ENCODE measurements around the gene NOP56.

- TF ChIP-seq CTCF (IDR thresholded peaks at IDR 0.05 in 2 of 3, conservative IDR thresholded peaks at IDR 0.05 in 1 of 3; ENCODE audit: borderline replicate concordance in 1 of 3, insufficient read depth in 1 of 3, low read depth in 2 of 3, low read length in 2 of 3) = peak; percentile 47 to 82 (median 75)
- no peak for TF ChIP-seq YY1 (IDR thresholded peaks at IDR 0.05; ENCODE audit: extremely low read depth, insufficient replicate concordance, low read depth, low read length)
Observed at GRCh38 chr20:2688041-2688591, 35.7 kb downstream of the NOP56 start.
